Gastroesophageal sphincter (tissue), 3 donors: ENCODE data around the gene LIMK2.

Experiments used
- CTCF ChIP-seq, 4 experiments: fragments of 200-600 bp in 2 of 4; fragments of 450-650 bp in 2 of 4; sonication (generic) in 1 of 4; IDR thresholded peaks; one replicate each; pipeline ENCODE4 v1.5.1; 2017 to 2019; ENCODE audit warnings: antibody characterized with exemption in 4 of 4, mild to moderate bottlenecking in 2 of 4, moderate library complexity in 2 of 4
- POLR2AphosphoS5 ChIP-seq: sonication (generic); formaldehyde crosslinking; IDR thresholded peaks from one replicate; pipeline ENCODE4 v1.6.1; 2017; ENCODE audit warnings: antibody characterized with exemption

- TF ChIP-seq CTCF (IDR thresholded peaks at IDR 0.05) (no peak), POLR2AphosphoS5 (no peak)
These were observed 66.7 kb downstream of the LIMK2 start for GRCh38 chr22:31278626-31279326.
